DND-41 (cell line): ENCODE data around the gene GRIA1.

ENCODE experiments used
- CTCF ChIP-seq: IDR thresholded peaks from 2 replicates; pipeline ENCODE4 v1.5.1; 2012; ENCODE audit warnings: borderline replicate concordance, low read length, moderate library complexity, mild to moderate bottlenecking; ENCODE audit not compliant: poor library complexity, severe bottlenecking; ENCODE audit errors: extremely low read depth
- EZH2 ChIP-seq: IDR thresholded peaks from 3 replicates; pipeline ENCODE4 v1.6.1; 2012; ENCODE audit warnings: borderline replicate concordance, low read depth, mild to moderate bottlenecking, moderate library complexity, low read length, inconsistent platforms; ENCODE audit not compliant: severe bottlenecking

- TF ChIP-seq CTCF = no peak
- TF ChIP-seq EZH2 = no peak
Observed at GRCh38 chr5:153543288-153543687, 52.8 kb downstream of the GRIA1 start.
